Right atrium auricular region (tissue), 2 donors: ENCODE data around the gene CBY3. TPM values are rescaled to one million over a fixed set of nuclear protein-coding genes. Genes with fewer than 3 reads are reported as not detected.

ENCODE experiments used
- DNase-seq: peaks from one replicate; pipeline ENCODE4 v3.0.0-alpha.2; 2019; ENCODE audit warnings: low spot score
- H3K27ac ChIP-seq, 2 donors: fragments of 200-600 bp; sonication (generic); 1 replicate in 1 of 2; 2 replicates in 1 of 2; pipeline ENCODE4 v1.5.1; 2016 to 2019
- H3K27me3 ChIP-seq, 2 donors: fragments of 200-600 bp; sonication (generic); one replicate each; pipeline versions ENCODE4 v1.5.1 to v1.6.0; 2017 to 2019
- H3K36me3 ChIP-seq: fragments of 200-600 bp; sonication (generic); one replicate; pipeline ENCODE4 v1.5.1; 2016
- H3K4me1 ChIP-seq, 2 donors: fragments of 200-600 bp; sonication (generic); one replicate each; pipeline versions ENCODE4 v1.5.1 to v1.6.0; 2017 to 2019
- H3K4me3 ChIP-seq, 2 donors: fragments of 200-600 bp; sonication (generic); 1 replicate in 1 of 2; 2 replicates in 1 of 2; pipeline ENCODE4 v1.5.1; 2017 to 2019; ENCODE audit warnings: mild to moderate bottlenecking in 1 of 2, moderate library complexity in 1 of 2
- H3K9me3 ChIP-seq, 2 donors: fragments of 200-600 bp; sonication (generic); one replicate each; pipeline ENCODE4 v1.5.1; 2019
- CTCF ChIP-seq, 2 donors: fragments of 200-600 bp; sonication (generic); IDR thresholded peaks; one replicate each; pipeline ENCODE4 v1.5.1; 2019; ENCODE audit warnings: antibody characterized with exemption in 2 of 2
- total RNA-seq, 2 donors: library from RNA; depleted of rRNA; stranded (reverse); fragments of >200 nt; gene quantifications; one replicate each; pipeline ENCODE4 v1.1.0, GENCODE V29; 2016

The CBY3 gene
- total RNA-seq, 2 donors from 2014 or later = not detected

DNA sequence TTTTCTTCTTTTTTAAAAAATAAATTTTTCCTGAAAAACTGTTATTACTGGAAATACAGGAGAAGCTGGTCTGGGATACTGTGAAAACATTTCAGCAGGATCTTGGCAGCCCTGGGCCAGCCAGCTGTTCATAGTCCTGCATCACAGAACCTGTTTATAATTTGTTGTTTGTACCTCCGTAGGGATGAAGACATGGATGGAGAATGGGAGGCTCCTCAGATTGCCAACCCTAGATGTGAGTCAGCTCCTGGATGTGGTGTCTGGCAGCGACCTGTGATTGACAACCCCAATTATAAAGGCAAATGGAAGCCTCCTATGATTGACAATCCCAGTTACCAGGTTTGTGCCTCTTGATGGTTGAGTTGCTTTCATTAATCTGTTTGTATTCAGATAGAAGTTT is 39.4 kb upstream of the CBY3 start:
- H3K4me3 ChIP-seq = no peak overlapping the region
- peaks cover 96% of the 10 kb centered on the region for H3K36me3 ChIP-seq
- no peak overlapping the region for H3K27ac ChIP-seq
- no peak for DNase-seq
- no peak for TF ChIP-seq CTCF (IDR thresholded peaks at IDR 0.05)
- H3K4me1 ChIP-seq = no peaks in the 10 kb centered on the region
- no peaks in the 10 kb centered on the region for H3K9me3 ChIP-seq
- no peaks in the 10 kb centered on the region for H3K27me3 ChIP-seq

DNA sequence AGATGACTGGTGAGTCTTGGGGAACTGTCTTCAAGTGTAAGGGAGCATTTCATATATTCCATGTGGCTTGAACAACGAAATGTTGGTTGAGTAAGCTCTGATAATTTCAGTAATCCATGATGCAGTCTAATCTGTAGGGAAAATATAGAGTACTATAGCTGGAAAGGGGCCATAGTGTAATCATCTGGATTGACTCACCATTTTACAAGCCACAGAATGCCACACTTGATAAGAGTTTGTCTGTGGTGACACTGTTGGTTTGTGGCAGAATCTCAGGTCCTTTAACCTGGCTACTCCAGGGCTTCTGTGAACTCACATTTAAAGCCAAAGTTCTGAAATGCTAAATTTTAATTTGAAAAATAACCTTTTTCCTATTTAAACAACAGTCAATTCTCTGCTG is 35.5 kb upstream of the CBY3 start:
- DNase-seq = no peak
- H3K27me3 ChIP-seq = no peaks in the 10 kb centered on the region
- H3K27ac ChIP-seq = no peak overlapping the region
- no peak for TF ChIP-seq CTCF (IDR thresholded peaks at IDR 0.05)
- H3K4me1 ChIP-seq = no peaks in the 10 kb centered on the region
- H3K36me3 ChIP-seq = peaks cover 92% of the 10 kb centered on the region
- no peak overlapping the region for H3K4me3 ChIP-seq
- H3K9me3 ChIP-seq = no peaks in the 10 kb centered on the region

DNA sequence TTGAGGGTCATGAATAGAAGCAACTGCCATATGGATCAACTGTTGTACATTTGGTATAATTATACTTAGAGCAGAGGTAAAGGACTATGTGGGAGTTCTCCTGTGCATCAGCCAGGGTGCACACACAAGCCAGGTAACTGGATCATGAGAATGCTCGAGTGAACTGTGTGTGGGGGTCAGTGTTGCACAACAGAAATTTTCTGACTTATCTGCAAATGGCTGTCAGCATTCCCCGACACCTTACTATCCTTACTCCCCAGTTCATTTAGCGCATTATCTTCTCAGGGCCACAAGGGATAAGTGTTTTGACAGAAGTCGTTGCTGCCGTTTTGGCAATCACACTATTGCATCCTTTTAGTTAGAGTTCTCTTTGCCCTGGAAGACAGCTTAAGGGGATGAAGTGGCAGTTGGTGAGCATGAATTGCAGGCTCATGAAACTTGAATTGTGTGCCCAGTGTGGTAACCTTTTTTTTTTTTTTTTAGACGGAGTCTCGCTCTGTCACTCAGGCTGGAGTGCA is 19.6 kb upstream of the CBY3 start:
- TF ChIP-seq CTCF (IDR thresholded peaks at IDR 0.05) = no peak
- Histone ChIP-seq H3K4me1 (peaks cover 0 to 46% of the 10 kb centered on the region in 2 donors), H3K9me3 (no peaks in the 10 kb centered on the region), H3K4me3 (peak overlapping the region; percentile 82 to 99), H3K27ac (peak overlapping the region; percentile 97 to 98), H3K36me3 (no peaks in the 10 kb centered on the region), H3K27me3 (no peaks in the 10 kb centered on the region)
- DNase-seq = no peak

DNA sequence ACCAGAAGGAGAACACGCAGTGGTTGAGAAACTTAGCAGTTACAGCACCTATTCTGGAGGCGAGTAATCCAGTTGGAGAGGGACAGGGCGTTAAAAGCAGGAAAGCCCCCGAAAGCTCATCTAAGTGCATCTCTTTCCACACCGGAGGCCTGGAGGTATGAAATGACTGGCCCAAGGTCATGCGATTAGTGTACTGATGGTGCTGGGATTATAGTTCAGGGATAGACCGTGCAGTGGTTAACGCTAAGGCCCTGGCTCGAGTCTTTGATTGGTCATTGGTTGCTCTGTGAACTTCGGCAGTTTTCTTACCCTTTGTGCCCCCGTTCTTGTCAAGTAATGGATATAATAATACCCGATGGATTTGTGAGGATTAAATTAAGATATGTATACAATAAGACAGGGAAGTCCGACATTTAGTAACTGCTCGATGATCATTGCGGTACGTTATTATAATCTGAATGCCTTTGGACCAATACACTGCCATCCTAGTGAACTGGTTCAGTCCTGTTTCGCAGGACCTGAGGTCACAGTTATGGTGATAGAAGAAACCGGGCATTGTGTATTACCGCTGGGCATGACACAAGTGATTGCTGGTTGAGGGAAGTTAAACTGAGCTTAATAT is 18.9 kb upstream of the CBY3 start:
- peak overlapping the region; percentile 82 to 99 for H3K4me3 ChIP-seq
- DNase-seq = no peak
- no peaks in the 10 kb centered on the region for H3K36me3 ChIP-seq
- H3K9me3 ChIP-seq = no peaks in the 10 kb centered on the region
- no peak for TF ChIP-seq CTCF (IDR thresholded peaks at IDR 0.05)
- H3K27ac ChIP-seq = peak overlapping the region; percentile 97 to 98
- peaks cover 0 to 46% of the 10 kb centered on the region in 2 donors for H3K4me1 ChIP-seq
- H3K27me3 ChIP-seq = no peaks in the 10 kb centered on the region

GRCh38 chr5:179698935-179699615 is 18.2 kb upstream of the CBY3 start, which contains the start of gene CANX:
Gene CANX, plus strand, starts transcription at chr5:179698967. Its CDS starts 6,715 bp downstream, at chr5:179705682.
- no peaks in the 10 kb centered on the region for H3K27me3 ChIP-seq
- no peak for TF ChIP-seq CTCF (IDR thresholded peaks at IDR 0.05)
- no peaks in the 10 kb centered on the region for H3K9me3 ChIP-seq
- no peaks in the 10 kb centered on the region for H3K36me3 ChIP-seq
- peak within 1 kb of the TSS; percentile 97 to 98 for H3K27ac ChIP-seq
- DNase-seq = no peak
- peak within 1 kb of the TSS; percentile 82 to 99 for H3K4me3 ChIP-seq
- peaks cover 0 to 44% of the 10 kb centered on the region in 2 donors for H3K4me1 ChIP-seq
